ENCODE results near the gene SCUBE1.

GRCh38 chr22:43237280-43237679 is 105.9 kb downstream of the SCUBE1 start:
- TF ChIP-seq EP300 (IDR thresholded peaks at IDR 0.05) (no peak), CTCF (IDR thresholded peaks at IDR 0.05) (no peak)
